ENCODE measurements around the gene ARHGEF4. TPM values are rescaled to one million over a fixed set of nuclear protein-coding genes. Genes with fewer than 3 reads are reported as not detected.

Gene ARHGEF4
- polyA plus RNA-seq, 3 donors, result 0.05 TPM; not detected in 2

DNA sequence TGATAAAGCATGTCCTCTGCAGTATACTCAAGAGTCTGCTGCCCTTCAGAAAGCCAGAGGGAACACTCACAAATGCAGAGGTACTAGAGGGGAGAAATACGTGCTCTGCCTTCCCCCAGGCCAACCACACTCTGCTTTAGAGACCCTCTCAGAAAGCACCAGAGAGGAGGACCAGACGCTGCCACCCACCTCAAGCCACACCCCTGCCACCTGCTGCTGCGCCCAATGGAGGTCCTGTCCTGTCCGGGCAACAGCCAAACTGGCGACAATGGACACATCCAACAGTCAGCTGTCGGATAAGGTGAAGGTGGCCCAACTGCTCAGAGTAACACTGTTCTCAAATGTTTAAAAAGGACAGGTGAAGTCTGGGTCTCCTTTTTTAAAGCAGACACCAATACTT is 211.9 kb downstream of the ARHGEF4 start:
- Histone ChIP-seq H3K27ac (ENCODE audit: low read depth in 1 of 2, low read length in 2 of 2) (no peak overlapping the region), H4K20me1 (ENCODE audit: insufficient read depth, low read length) (peaks cover 39% of the 10 kb centered on the region), H3K4me2 (replicated peaks; ENCODE audit: extremely low read depth, low read length, poor library complexity, severe bottlenecking) (no peak overlapping the region), H2AFZ (ENCODE audit: insufficient read depth, low read depth, low read length, poor library complexity, severe bottlenecking) (no peak overlapping the region), H3K9me3 (replicated peaks in 1 of 2; ENCODE audit: control insufficient read depth in 1 of 2, insufficient read depth in 1 of 2, low read length in 2 of 2) (no peaks in the 10 kb centered on the region), H3K27me3 (ENCODE audit: control insufficient read depth in 2 of 2, insufficient read depth in 2 of 2, low read length in 2 of 2) (no peaks in the 10 kb centered on the region), H3K4me3 (replicated peaks in 1 of 3; ENCODE audit: low read depth in 2 of 3, low read length in 3 of 3) (no peak overlapping the region), H3K79me2 (ENCODE audit: insufficient read depth, low read length) (no peaks in the 10 kb centered on the region), H3K9ac (ENCODE audit: insufficient read depth, low read length, poor library complexity, severe bottlenecking) (no peak overlapping the region), H3K36me3 (replicated peaks in 1 of 2; ENCODE audit: control insufficient read depth in 1 of 2, insufficient read depth in 2 of 2, low read length in 2 of 2) (peaks cover 64 to 75% of the 10 kb centered on the region in 2 donors), H3K4me1 (ENCODE audit: control insufficient read depth in 1 of 2, insufficient read depth in 2 of 2, low read length in 2 of 2) (no peaks in the 10 kb centered on the region)
- TF ChIP-seq, protein P1, sequence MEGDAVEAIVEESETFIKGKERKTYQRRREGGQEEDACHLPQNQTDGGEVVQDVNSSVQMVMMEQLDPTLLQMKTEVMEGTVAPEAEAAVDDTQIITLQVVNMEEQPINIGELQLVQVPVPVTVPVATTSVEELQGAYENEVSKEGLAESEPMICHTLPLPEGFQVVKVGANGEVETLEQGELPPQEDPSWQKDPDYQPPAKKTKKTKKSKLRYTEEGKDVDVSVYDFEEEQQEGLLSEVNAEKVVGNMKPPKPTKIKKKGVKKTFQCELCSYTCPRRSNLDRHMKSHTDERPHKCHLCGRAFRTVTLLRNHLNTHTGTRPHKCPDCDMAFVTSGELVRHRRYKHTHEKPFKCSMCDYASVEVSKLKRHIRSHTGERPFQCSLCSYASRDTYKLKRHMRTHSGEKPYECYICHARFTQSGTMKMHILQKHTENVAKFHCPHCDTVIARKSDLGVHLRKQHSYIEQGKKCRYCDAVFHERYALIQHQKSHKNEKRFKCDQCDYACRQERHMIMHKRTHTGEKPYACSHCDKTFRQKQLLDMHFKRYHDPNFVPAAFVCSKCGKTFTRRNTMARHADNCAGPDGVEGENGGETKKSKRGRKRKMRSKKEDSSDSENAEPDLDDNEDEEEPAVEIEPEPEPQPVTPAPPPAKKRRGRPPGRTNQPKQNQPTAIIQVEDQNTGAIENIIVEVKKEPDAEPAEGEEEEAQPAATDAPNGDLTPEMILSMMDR (IDR thresholded peaks at IDR 0.05), result no peak
- Mint-ChIP-seq H3K27ac (peak overlapping the region in 3 of 7 donors; percentile 19 to 46 (median 43)), H3K4me1 (no peaks in the 10 kb centered on the region), H3K4me3 (no peak overlapping the region), H3K36me3 (peaks cover 68 to 72% of the 10 kb centered on the region in 2 donors), H3K9me3 (no peaks in the 10 kb centered on the region), H3K27me3 (ENCODE audit: low read depth in 3 of 3) (peaks cover 1 to 2% (median 1%) of the 10 kb centered on the region in 3 donors)
- no peak for DNase-seq
- intact Hi-C loops (cut with micrococcal nuclease), result no loop called here
- WGBS (ENCODE audit: insufficient coverage), result 100% methylated on average over 2 of the region's 6 CpGs

DNA sequence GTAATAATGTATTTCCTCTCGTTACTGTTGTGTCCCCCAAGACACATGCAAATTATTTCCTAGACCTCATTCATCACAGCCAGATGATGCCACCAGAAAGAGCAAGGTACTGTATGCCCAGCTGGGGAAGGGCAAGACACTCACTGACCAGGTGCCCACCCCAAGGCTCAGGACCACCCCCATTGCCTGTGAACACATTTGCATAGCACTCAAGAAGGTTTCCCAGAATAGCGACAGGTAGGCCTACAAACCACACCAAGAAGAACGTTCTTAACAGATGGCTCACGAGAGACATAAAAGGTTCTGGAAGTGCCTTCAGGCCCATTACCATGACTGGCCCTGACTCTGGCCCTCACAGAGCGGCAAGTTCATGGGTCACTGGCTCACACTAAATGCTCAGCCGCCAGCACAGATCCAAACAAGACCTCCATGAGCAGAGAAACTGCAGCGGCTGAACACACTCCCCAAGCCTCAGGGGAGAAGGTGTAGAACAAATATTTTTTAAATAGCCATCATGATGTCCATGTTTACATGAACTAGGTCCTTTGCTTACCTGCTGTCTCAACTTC is 212.5 kb downstream of the ARHGEF4 start:
- Mint-ChIP-seq H3K4me3 (no peak overlapping the region), H3K4me1 (no peaks in the 10 kb centered on the region), H3K27ac (peak overlapping the region in 1 of 7 donors; percentile 61), H3K9me3 (no peaks in the 10 kb centered on the region), H3K27me3 (ENCODE audit: low read depth in 3 of 3) (peaks cover 0 to 2% (median 1%) of the 10 kb centered on the region in 3 donors), H3K36me3 (peaks cover 70 to 77% of the 10 kb centered on the region in 2 donors)
- TF ChIP-seq, protein P1 (IDR thresholded peaks at IDR 0.05), result no peak
- Histone ChIP-seq H3K9ac (ENCODE audit: insufficient read depth, low read length, poor library complexity, severe bottlenecking) (no peak overlapping the region), H4K20me1 (ENCODE audit: insufficient read depth, low read length) (peaks cover 44% of the 10 kb centered on the region), H3K27ac (ENCODE audit: low read depth in 1 of 2, low read length in 2 of 2) (no peak overlapping the region), H3K4me1 (ENCODE audit: control insufficient read depth in 1 of 2, insufficient read depth in 2 of 2, low read length in 2 of 2) (no peaks in the 10 kb centered on the region), H3K36me3 (replicated peaks in 1 of 2; ENCODE audit: control insufficient read depth in 1 of 2, insufficient read depth in 2 of 2, low read length in 2 of 2) (peaks cover 70 to 80% of the 10 kb centered on the region in 2 donors), H3K27me3 (ENCODE audit: control insufficient read depth in 2 of 2, insufficient read depth in 2 of 2, low read length in 2 of 2) (no peaks in the 10 kb centered on the region), H3K4me3 (replicated peaks in 1 of 3; ENCODE audit: low read depth in 2 of 3, low read length in 3 of 3) (no peak overlapping the region), H2AFZ (ENCODE audit: insufficient read depth, low read depth, low read length, poor library complexity, severe bottlenecking) (no peak overlapping the region), H3K9me3 (replicated peaks in 1 of 2; ENCODE audit: control insufficient read depth in 1 of 2, insufficient read depth in 1 of 2, low read length in 2 of 2) (no peaks in the 10 kb centered on the region), H3K4me2 (replicated peaks; ENCODE audit: extremely low read depth, low read length, poor library complexity, severe bottlenecking) (no peak overlapping the region), H3K79me2 (ENCODE audit: insufficient read depth, low read length) (no peaks in the 10 kb centered on the region)
- intact Hi-C loops (cut with micrococcal nuclease), result no loop called here
- WGBS (ENCODE audit: insufficient coverage), result 97% methylated on average over 3 of the region's 7 CpGs
- no peak for DNase-seq

Data from CD14-positive monocyte (primary cell).